ENCODE data around the gene TMEM272. TPM values are rescaled to one million over a fixed set of nuclear protein-coding genes. Genes with fewer than 3 reads are reported as not detected.

TMEM272 gene
- total RNA-seq, 1 donor from 2014 or later, result not detected

- Mint-ChIP-seq H3K4me1 (no peaks in the 10 kb centered on the region), H3K27me3 (peaks cover 17% of the 10 kb centered on the region), H3K27ac (no peak overlapping the region), H3K4me3 (no peak overlapping the region), H3K9me3 (no peaks in the 10 kb centered on the region), H3K36me3 (ENCODE audit: low read depth) (no peaks in the 10 kb centered on the region)
- TF ChIP-seq CTCF (IDR thresholded peaks at IDR 0.05), result no peak
- DNase-seq (no peak), ATAC-seq (ENCODE audit: low read depth) (no peak)
- intact Hi-C loops (cut with micrococcal nuclease), result no loop called here
- ChIA-PET POLR2A (no interaction called here), CTCF (no interaction called here)
Measured at GRCh38 chr13:51856027-51856736, 11.2 kb upstream of the TMEM272 start.

GRCh38 chr13:51849145-51850101 is 4.4 kb upstream of the TMEM272 start:
- H3K9me3 Mint-ChIP-seq, result no peaks in the 10 kb centered on the region
- H3K27me3 Mint-ChIP-seq, result peaks cover 12% of the 10 kb centered on the region
- no peak for TF ChIP-seq CTCF (IDR thresholded peaks at IDR 0.05)
- intact Hi-C loops (cut with micrococcal nuclease), result loop anchor here (1.0 kb wide), 2 partner anchors 34 to 724 kb away; no protein-coding TSS in a partner anchor
- no peaks in the 10 kb centered on the region for H3K36me3 Mint-ChIP-seq (ENCODE audit: low read depth)
- H3K4me3 Mint-ChIP-seq, result no peak overlapping the region
- DNase-seq, result no peak
- peak; percentile 28 for ATAC-seq (ENCODE audit: low read depth)
- H3K27ac Mint-ChIP-seq, result no peak overlapping the region
- H3K4me1 Mint-ChIP-seq, result peaks cover 2% of the 10 kb centered on the region
- POLR2A ChIA-PET, result no interaction called here
- CTCF ChIA-PET, result interaction anchor here (0.6 to 1.6 kb wide), 5 partner anchors 34 to 40 kb away, joined by 3 to 7 read pairs (median 4); no protein-coding TSS in a partner anchor

DNA sequence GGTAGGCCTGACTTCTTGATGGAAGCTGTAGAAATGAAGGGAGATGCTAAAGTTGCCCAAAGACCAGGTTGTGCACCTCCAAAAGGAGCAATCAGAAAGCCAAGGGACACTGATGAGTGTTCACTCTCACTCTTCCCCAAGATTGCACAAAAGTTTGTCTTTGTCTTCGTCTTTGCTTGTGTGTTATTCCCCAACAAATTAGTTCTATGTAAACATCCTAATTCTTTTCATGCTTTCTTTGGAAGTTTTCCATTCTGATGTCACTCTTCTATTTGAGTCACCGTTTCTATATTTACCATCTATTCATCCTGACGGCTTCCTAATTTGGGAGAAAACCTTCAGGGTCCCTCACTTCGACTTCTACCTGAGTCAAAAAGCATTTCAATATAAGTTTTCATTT is 3.7 kb upstream of the TMEM272 start:
- no peaks in the 10 kb centered on the region for H3K36me3 Mint-ChIP-seq (ENCODE audit: low read depth)
- ChIA-PET POLR2A (no interaction called here), CTCF (interaction anchor here (0.6 to 1.6 kb wide), 4 partner anchors 33 to 39 kb away, joined by 3 to 7 read pairs (median 4); no protein-coding TSS in a partner anchor)
- H3K9me3 Mint-ChIP-seq, result no peaks in the 10 kb centered on the region
- no peak overlapping the region for H3K27ac Mint-ChIP-seq
- DNase-seq (no peak), ATAC-seq (ENCODE audit: low read depth) (no peak)
- H3K4me3 Mint-ChIP-seq, result no peak overlapping the region
- peaks cover 15% of the 10 kb centered on the region for H3K27me3 Mint-ChIP-seq
- peaks cover 2% of the 10 kb centered on the region for H3K4me1 Mint-ChIP-seq
- no peak for TF ChIP-seq CTCF (IDR thresholded peaks at IDR 0.05)
- intact Hi-C loops (cut with micrococcal nuclease), result loop anchor here (1.0 kb wide), 2 partner anchors 33 to 723 kb away; no protein-coding TSS in a partner anchor

- H3K27me3 Mint-ChIP-seq, result peaks cover 13% of the 10 kb centered on the region
- intact Hi-C loops (cut with micrococcal nuclease), result no loop called here
- DNase-seq (no peak), ATAC-seq (ENCODE audit: low read depth) (no peak)
- H3K27ac Mint-ChIP-seq, result no peak overlapping the region
- no peak overlapping the region for H3K4me3 Mint-ChIP-seq
- ChIA-PET CTCF (interaction anchor here (1.6 kb wide), 1 partner anchor 31 kb away, joined by 6 read pairs; no protein-coding TSS in a partner anchor), POLR2A (no interaction called here)
- H3K4me1 Mint-ChIP-seq, result peaks cover 2% of the 10 kb centered on the region
- no peaks in the 10 kb centered on the region for H3K9me3 Mint-ChIP-seq
- no peak for TF ChIP-seq CTCF (IDR thresholded peaks at IDR 0.05)
- H3K36me3 Mint-ChIP-seq (ENCODE audit: low read depth), result no peaks in the 10 kb centered on the region
Measured at GRCh38 chr13:51846756-51847155, 1.8 kb upstream of the TMEM272 start.

Measured in activated B cell treated with CpG ODN at 0.5 μM for 24 hours (primary cell).